BLaER1 treated with 17β-estradiol and CSF1 and Interleukin-3, amounts not matched to agents 10 nM and 100 nM (cell line): ENCODE results near the gene LILRA6.

Experiments used
- H3K27ac ChIP-seq, 11 experiments: shearing (Covaris generic); formaldehyde crosslinking; 2 replicates each; pipeline ENCODE4 v1.8.1; 2022
- H3K27me3 ChIP-seq, 11 experiments: shearing (Covaris generic); formaldehyde crosslinking; 2 replicates each; pipeline ENCODE4 v1.8.1; 2022
- H3K36me3 ChIP-seq, 11 experiments: shearing (Covaris generic); formaldehyde crosslinking; 2 replicates each; pipeline ENCODE4 v1.8.1; 2022
- H3K4me1 ChIP-seq, 10 experiments: shearing (Covaris generic); formaldehyde crosslinking; 2 replicates each; pipeline ENCODE4 v1.8.1; 2022
- H3K4me2 ChIP-seq, 11 experiments: shearing (Covaris generic); formaldehyde crosslinking; 2 replicates each; pipeline ENCODE4 v1.8.1; 2022
- H3K4me3 ChIP-seq, 10 experiments: shearing (Covaris generic); formaldehyde crosslinking; 2 replicates each; pipeline ENCODE4 v1.8.1; 2022
- H3K9ac ChIP-seq, 11 experiments: shearing (Covaris generic); formaldehyde crosslinking; 2 replicates each; pipeline ENCODE4 v1.8.1; 2022
- H3K9me3 ChIP-seq, 11 experiments: shearing (Covaris generic); formaldehyde crosslinking; replicated peaks in 1 of 11; 2 replicates each; pipeline ENCODE4 v1.8.1; 2022
- H4K20me1 ChIP-seq, 11 experiments: shearing (Covaris generic); formaldehyde crosslinking; 2 replicates each; pipeline ENCODE4 v1.8.1; 2022
- Cebpa-rat ChIP-seq, 11 experiments: shearing (Covaris generic); IDR thresholded peaks; 2 replicates each; pipeline ENCODE4 v1.8.1; 2022

The LILRA6 gene

GRCh38 chr19:54271106-54271505, 28.5 kb upstream of the LILRA6 start:
- Histone ChIP-seq H3K4me3 (no peak overlapping the region), H3K9ac (peak overlapping the region in 4 of 11 experiments; percentile 47 to 70 (median 64); a peak in 7 of 22 replicates), H3K9me3 (no peaks in the 10 kb centered on the region), H3K27ac (peak overlapping the region in 6 of 11 experiments; percentile 6 to 81 (median 72); a peak in 9 of 22 replicates), H3K27me3 (no peaks in the 10 kb centered on the region), H3K36me3 (peaks cover 0 to 28% (median 22%) of the 10 kb centered on the region in 11 experiments; a peak in 16 of 22 replicates), H3K4me1 (peaks cover 11 to 69% (median 28%) of the 10 kb centered on the region in 10 experiments), H3K4me2 (peak overlapping the region in 6 of 11 experiments; percentile 63 to 100 (median 81); a peak in 12 of 22 replicates), H4K20me1 (peaks cover 0 to 16% (median 3%) of the 10 kb centered on the region in 11 experiments; a peak in 8 of 22 replicates)
- TF ChIP-seq Cebpa-rat (IDR thresholded peaks at IDR 0.05) = no peak

DNA sequence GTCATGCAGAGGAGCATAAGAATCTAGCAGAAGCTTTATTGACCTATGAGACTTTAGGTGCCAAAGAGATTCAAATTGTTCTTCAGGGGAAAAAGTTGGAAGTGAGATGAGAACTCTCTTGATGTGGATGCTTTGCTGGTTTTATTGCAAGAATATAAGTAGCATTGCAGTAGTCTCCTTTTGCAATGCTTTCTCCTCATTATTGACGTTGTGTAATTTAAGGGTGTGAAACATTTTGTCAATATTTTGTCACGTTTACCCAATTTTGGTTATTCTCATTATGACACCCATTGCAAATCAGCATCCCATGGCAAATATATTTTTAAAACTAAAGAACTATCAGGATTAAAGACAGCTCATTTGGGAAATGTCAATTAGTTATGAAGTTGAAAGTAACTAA, 26.3 kb upstream of the LILRA6 start:
- Histone ChIP-seq H3K9me3 (no peaks in the 10 kb centered on the region), H3K4me3 (no peak overlapping the region), H3K9ac (no peak overlapping the region), H3K4me2 (no peak overlapping the region), H3K4me1 (peaks cover 7 to 52% (median 28%) of the 10 kb centered on the region in 10 experiments), H3K36me3 (peaks cover 0 to 7% (median 2%) of the 10 kb centered on the region in 11 experiments; a peak in 10 of 22 replicates), H3K27ac (no peak overlapping the region), H4K20me1 (no peaks in the 10 kb centered on the region; a peak in 1 of 22 replicates), H3K27me3 (no peaks in the 10 kb centered on the region)
- TF ChIP-seq Cebpa-rat (IDR thresholded peaks at IDR 0.05) = no peak

DNA sequence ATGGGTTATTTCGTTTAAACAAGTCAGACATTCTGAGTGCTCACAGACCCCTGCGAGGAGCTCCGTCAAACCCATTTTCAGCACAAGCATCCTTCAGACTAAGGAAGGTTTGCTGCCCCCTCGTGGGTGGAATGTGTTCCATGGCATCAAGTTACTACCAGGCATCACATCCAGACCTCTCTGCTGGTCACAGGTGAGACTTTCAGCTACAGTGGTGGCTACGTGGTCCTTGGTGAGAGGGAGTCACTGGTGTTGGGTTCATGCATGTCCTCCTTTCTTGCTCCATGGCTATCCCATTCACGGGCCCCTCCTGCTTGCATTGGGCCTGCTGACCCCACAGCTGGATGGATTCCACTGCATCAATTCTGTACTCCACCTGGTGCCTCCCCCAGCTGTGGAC, 23.5 kb upstream of the LILRA6 start:
- Histone ChIP-seq H3K27me3 (no peaks in the 10 kb centered on the region), H3K4me2 (peak overlapping the region in 4 of 11 experiments; percentile 1 to 58 (median 50); a peak in 6 of 22 replicates)
- TF ChIP-seq Cebpa-rat (IDR thresholded peaks at IDR 0.05) = no peak

GRCh38 chr19:54262470-54262869, 19.9 kb upstream of the LILRA6 start:
- Histone ChIP-seq H3K9me3 (no peaks in the 10 kb centered on the region), H3K9ac (no peak overlapping the region), H4K20me1 (no peaks in the 10 kb centered on the region), H3K36me3 (no peaks in the 10 kb centered on the region), H3K27me3 (no peaks in the 10 kb centered on the region), H3K4me2 (no peak overlapping the region), H3K27ac (no peak overlapping the region), H3K4me1 (peaks cover 2 to 29% (median 6%) of the 10 kb centered on the region in 10 experiments; a peak in 18 of 20 replicates), H3K4me3 (no peak overlapping the region)
- TF ChIP-seq Cebpa-rat (IDR thresholded peaks at IDR 0.05) = no peak

More for the DNA sequence above, 23.5 kb upstream of the LILRA6 start:
- Histone ChIP-seq H3K9me3 (no peaks in the 10 kb centered on the region), H3K4me3 (no peak overlapping the region), H3K4me1 (peaks cover 0 to 25% (median 4%) of the 10 kb centered on the region in 10 experiments; a peak in 10 of 20 replicates), H3K27ac (no peak overlapping the region), H4K20me1 (no peaks in the 10 kb centered on the region), H3K36me3 (no peaks in the 10 kb centered on the region), H3K9ac (no peak overlapping the region)

DNA sequence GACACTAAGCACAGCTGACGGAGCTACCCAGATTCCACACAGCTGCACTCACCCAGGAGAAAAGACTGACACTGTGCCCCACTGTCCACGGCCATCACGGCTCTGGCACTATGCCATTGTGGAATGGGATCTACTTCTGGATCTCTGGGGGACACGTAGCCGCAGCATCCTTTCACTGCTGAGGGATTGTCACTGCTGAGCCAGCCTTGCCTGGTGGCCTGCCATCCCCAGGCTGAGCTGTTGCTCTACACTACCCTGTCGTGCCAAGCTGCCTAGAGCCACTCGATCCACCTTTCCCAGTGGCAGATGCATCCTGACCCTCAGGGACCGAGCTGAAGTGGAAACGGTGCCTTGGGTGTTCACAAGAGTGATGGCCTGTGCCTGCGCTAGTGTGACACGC, 19.5 kb upstream of the LILRA6 start:
- Histone ChIP-seq H4K20me1 (no peaks in the 10 kb centered on the region), H3K27ac (no peak overlapping the region), H3K4me2 (no peak overlapping the region), H3K36me3 (no peaks in the 10 kb centered on the region), H3K9me3 (no peaks in the 10 kb centered on the region), H3K4me1 (peaks cover 6 to 33% (median 10%) of the 10 kb centered on the region in 10 experiments), H3K9ac (no peak overlapping the region), H3K27me3 (no peaks in the 10 kb centered on the region), H3K4me3 (no peak overlapping the region)
- TF ChIP-seq Cebpa-rat (IDR thresholded peaks at IDR 0.05) = no peak

DNA sequence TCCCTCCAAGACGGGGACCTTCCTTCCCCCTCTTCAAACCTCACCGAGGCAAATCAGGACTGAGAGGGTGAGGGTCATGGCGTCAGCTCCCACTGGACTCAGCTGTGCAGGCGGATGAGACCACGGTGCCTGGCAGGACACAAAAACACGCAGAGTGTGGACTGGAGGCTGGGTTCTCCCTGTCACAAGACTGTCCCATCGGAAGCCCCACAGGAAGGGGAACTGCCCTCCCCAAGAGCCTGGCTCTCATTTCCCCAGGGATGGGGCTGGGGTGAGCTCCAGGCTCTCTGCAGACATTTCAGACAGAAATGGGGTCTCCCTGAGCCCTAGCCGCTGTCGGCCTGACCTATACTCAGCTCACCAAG, 14.5 kb upstream of the LILRA6 start, which contains the start of gene LILRB5:
LILRB5 (minus strand) TSS at position 158 of the 365 bp plus-strand sequence; CDS start at position 78, 80 bp downstream.
- Histone ChIP-seq H4K20me1 (no peaks in the 10 kb centered on the region), H3K4me2 (peak within 1 kb of the TSS; percentile 45 to 95 (median 74)), H3K36me3 (peaks cover 0 to 15% (median 0%) of the 10 kb centered on the region in 11 experiments; a peak in 3 of 22 replicates), H3K27ac (peak within 1 kb of the TSS in 7 of 11 experiments; percentile 0 to 64 (median 12); a peak in 10 of 22 replicates), H3K9ac (peak within 1 kb of the TSS in 7 of 11 experiments; percentile 3 to 88 (median 24); a peak in 8 of 22 replicates), H3K9me3 (no peaks in the 10 kb centered on the region), H3K27me3 (peaks cover 0 to 5% (median 0%) of the 10 kb centered on the region in 11 experiments; a peak in 1 of 22 replicates), H3K4me1 (peaks cover 32 to 71% (median 46%) of the 10 kb centered on the region in 10 experiments), H3K4me3 (peak within 1 kb of the TSS in 4 of 10 experiments; percentile 25 to 55 (median 50); a peak in 6 of 20 replicates)
- no peak for TF ChIP-seq Cebpa-rat (IDR thresholded peaks at IDR 0.05)

DNA sequence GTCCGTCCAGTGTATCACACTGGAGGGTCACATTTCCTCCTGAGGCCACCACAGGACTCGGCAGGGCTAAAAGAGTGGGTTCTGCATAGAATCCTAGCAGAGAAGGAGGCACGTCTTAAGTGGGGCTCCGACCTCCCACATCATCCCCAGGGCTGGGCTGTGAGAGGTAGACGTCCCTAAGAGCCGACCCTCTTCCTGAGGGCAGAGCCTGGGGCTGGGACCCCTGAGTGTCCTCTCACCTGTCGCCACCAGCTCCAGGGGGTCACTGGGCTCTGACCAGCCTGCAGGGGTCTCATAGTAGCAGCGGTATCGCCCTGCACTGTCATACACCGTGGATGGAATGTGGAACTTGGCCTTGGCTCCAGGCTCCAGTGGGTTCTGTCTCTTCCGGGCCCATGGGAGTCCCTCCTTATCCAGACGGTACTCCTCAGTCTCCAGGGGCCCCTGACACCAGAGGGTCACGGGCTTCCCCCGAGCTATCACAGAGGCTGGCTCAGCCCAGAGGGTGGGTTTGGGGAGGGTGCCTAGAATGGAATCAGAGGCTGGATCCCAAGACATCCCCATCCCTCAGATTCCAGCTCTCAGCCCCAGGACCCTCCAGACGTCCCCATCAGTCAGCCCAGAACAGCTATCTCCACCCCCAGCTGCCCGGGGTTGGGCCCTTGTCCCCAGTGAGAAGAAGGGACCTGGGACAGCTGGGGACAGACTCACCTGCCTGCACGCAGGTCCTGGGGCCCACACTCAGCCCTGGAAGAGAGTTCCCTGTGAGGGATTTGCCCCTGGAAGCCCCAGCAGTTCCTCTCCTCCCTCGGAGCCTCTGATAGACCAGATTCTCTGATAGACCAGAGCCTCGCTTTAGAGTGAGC, 13.9 kb upstream of the LILRA6 start:
- Histone ChIP-seq H3K27me3 (peaks cover 0 to 5% (median 0%) of the 10 kb centered on the region in 11 experiments; a peak in 1 of 22 replicates), H3K4me1 (peaks cover 32 to 71% (median 46%) of the 10 kb centered on the region in 10 experiments), H3K9me3 (no peaks in the 10 kb centered on the region), H3K27ac (peak overlapping the region in 7 of 11 experiments; percentile 0 to 64 (median 12); a peak in 9 of 22 replicates), H4K20me1 (no peaks in the 10 kb centered on the region), H3K36me3 (peaks cover 0 to 17% (median 0%) of the 10 kb centered on the region in 11 experiments; a peak in 3 of 22 replicates), H3K4me2 (peak overlapping the region; percentile 45 to 95 (median 74)), H3K4me3 (peak overlapping the region in 4 of 10 experiments; percentile 25 to 55 (median 50); a peak in 6 of 20 replicates), H3K9ac (peak overlapping the region in 7 of 11 experiments; percentile 3 to 88 (median 24); a peak in 8 of 22 replicates)
- no peak for TF ChIP-seq Cebpa-rat (IDR thresholded peaks at IDR 0.05)

GRCh38 chr19:54255105-54255775, 12.7 kb upstream of the LILRA6 start:
- H3K27me3 ChIP-seq = peaks cover 0 to 5% (median 0%) of the 10 kb centered on the region in 11 experiments; a peak in 1 of 22 replicates
- H3K9me3 ChIP-seq = no peaks in the 10 kb centered on the region
- peak overlapping the region in 2 of 10 experiments; percentile 50 to 55; a peak in 4 of 20 replicates for H3K4me3 ChIP-seq
- H3K27ac ChIP-seq = no peak overlapping the region; a peak in 1 of 22 replicates
- H4K20me1 ChIP-seq = no peaks in the 10 kb centered on the region
- TF ChIP-seq Cebpa-rat (IDR thresholded peaks at IDR 0.05) = no peak
- peak overlapping the region in 10 of 11 experiments; percentile 44 to 95 (median 75); a peak in 17 of 22 replicates for H3K4me2 ChIP-seq
- H3K36me3 ChIP-seq = peaks cover 0 to 17% (median 0%) of the 10 kb centered on the region in 11 experiments; a peak in 3 of 22 replicates
- peak overlapping the region in 2 of 11 experiments; percentile 71 to 88; a peak in 3 of 22 replicates for H3K9ac ChIP-seq
- peaks cover 32 to 75% (median 49%) of the 10 kb centered on the region in 10 experiments for H3K4me1 ChIP-seq
